ENCODE results near the gene INF2.

- TF ChIP-seq CTCF (optimal IDR thresholded peaks at IDR 0.05 in 1 of 3, IDR thresholded peaks at IDR 0.05 in 1 of 3, conservative IDR thresholded peaks at IDR 0.05 in 1 of 3; ENCODE audit: extremely low read depth in 1 of 3, insufficient read depth in 2 of 3, low read length in 3 of 3), result no peak
- no peak for TF ChIP-seq EZH2 (IDR thresholded peaks at IDR 0.05; ENCODE audit: low read length)
These were observed 58.5 kb downstream of the INF2 start for GRCh38 chr14:104747876-104748275.

All from keratinocyte (primary cell).